Activated T-cell treated with anti-CD3 and anti-CD28 coated beads, Interleukin-2, amount 50 U/mL, for 72 hours (primary cell): ENCODE measurements around the gene KCNK16. TPM values are rescaled to one million over a fixed set of nuclear protein-coding genes. Genes with fewer than 3 reads are reported as not detected.

Experiments
- ATAC-seq, 2 donors: fragments of 150-1000 bp; cut with Tn5 transposase; replicated peaks in 1 of 2; 2 replicates each; pipeline ENCODE4 v1.10.0; 2021; ENCODE audit warnings: moderate library complexity in 2 of 2, mild to moderate bottlenecking in 1 of 2
- DNase-seq, 2 donors: peaks; one replicate each; pipeline ENCODE4 v3.0.0; 2021 to 2022; ENCODE audit warnings: mixed read lengths in 1 of 2
- H3K27ac Mint-ChIP-seq: one replicate; pipeline ENCODE4 v1.8.0; 2022; ENCODE audit warnings: mild to moderate bottlenecking, moderate library complexity, mixed read lengths
- H3K27me3 Mint-ChIP-seq: one replicate; pipeline ENCODE4 v1.8.0; 2022; ENCODE audit warnings: low read depth, mixed read lengths
- H3K36me3 Mint-ChIP-seq, 2 donors: one replicate each; pipeline ENCODE4 v1.8.0; 2022; ENCODE audit warnings: mixed read lengths in 2 of 2, mild to moderate bottlenecking in 1 of 2; ENCODE audit not compliant: insufficient read depth in 2 of 2
- H3K4me1 Mint-ChIP-seq: one replicate; pipeline ENCODE4 v1.8.0; 2022; ENCODE audit warnings: low read depth, mixed read lengths
- H3K4me3 Mint-ChIP-seq, 2 donors: one replicate each; pipeline ENCODE4 v1.8.0; 2022; ENCODE audit warnings: mild to moderate bottlenecking in 2 of 2, mixed read lengths in 2 of 2, moderate library complexity in 2 of 2
- H3K9me3 Mint-ChIP-seq, 2 donors: one replicate each; pipeline ENCODE4 v1.8.0; 2022; ENCODE audit warnings: mixed read lengths in 2 of 2
- total RNA-seq, 2 donors: library from RNA; stranded (reverse); gene quantifications; one replicate each; pipeline ENCODE4 v1.2.3, GENCODE V29; 2022

KCNK16 gene
- total RNA-seq, 2 donors from 2014 or later = not detected

DNA sequence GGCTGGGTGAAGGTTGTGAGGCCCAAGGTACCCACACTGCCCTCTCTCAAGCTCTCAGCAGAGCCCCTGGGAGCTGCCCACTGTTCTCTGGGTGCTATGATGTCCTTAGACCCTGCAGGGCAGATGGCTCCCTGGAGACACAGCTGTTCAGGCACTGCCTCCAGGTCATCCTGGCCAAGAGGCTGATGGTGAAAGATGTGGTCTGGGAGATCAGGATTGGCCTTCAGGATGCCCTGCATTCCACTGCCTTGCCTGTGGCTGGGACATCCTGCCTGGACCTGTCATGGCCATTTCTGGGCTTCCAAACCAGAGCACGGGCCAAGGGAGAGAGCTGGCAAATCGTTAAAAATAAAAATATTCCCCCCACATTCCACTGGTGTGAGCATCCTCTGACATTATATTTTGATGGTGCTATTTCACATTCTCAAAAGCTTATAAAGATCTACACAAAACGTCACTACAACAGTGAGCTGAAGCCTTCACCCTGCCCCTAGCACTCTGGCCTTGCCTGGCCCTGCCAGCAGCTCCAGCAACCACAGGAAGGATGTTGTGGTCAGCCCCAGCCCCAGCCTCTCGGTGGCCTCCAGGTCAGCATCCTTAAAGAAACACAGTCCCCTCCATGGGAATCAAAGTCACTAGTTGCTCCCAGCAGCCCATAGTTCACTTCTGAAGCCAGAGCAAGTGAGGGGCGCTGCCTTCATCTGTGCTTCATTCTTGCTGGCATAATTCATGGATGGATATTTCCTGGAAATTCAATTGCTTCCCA is 13.5 kb upstream of the KCNK16 start:
- H3K4me1 Mint-ChIP-seq = peaks cover 9% of the 10 kb centered on the region
- peaks cover 44% of the 10 kb centered on the region for H3K27me3 Mint-ChIP-seq
- H3K27ac Mint-ChIP-seq = no peak overlapping the region
- no peaks in the 10 kb centered on the region for H3K36me3 Mint-ChIP-seq
- H3K9me3 Mint-ChIP-seq = no peaks in the 10 kb centered on the region
- DNase-seq (peak in 1 of 2 donors; percentile 14), ATAC-seq (peak in 1 of 2 donors; percentile 41)
- no peak overlapping the region for H3K4me3 Mint-ChIP-seq

DNA sequence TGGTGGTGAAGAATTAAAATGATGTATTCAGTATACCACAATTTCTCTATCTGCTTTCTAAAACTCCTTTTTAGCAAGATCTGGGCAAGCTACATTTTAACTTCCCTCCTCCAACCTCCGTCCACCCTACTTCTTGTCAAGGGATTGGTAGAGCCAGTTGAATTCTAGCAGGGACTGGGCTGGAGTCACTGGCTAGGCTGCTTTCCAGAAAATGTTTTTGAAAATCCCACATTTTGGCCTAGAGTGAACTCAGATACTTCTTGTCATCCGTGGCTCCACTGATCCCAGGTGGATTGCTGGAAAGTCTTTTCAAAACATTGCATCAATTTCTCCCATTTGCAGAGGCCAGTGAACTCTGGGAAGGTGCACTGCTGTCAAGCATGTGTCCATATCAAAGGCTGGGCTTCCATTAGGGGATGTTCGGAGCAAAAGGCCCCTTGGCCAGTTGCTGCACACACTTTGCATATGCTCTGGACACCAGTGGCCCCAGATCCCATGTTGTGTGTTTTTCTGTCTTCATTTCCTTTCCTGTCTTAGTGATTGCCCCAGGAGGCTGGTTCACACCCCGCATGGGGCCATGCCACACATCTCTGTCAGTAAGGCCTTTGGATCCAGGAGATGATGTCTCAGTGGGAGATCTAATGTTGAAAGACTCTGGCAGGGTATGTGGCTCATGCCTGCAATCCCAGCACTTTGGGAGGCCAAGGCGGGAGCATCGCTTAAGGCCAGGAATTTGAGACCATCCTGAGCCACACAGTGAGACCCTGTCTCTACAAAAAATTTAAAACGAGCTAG is 11.3 kb upstream of the KCNK16 start:
- no peaks in the 10 kb centered on the region for H3K36me3 Mint-ChIP-seq
- no peak overlapping the region for H3K4me3 Mint-ChIP-seq
- peaks cover 9% of the 10 kb centered on the region for H3K4me1 Mint-ChIP-seq
- H3K9me3 Mint-ChIP-seq = no peaks in the 10 kb centered on the region
- peaks cover 32% of the 10 kb centered on the region for H3K27me3 Mint-ChIP-seq
- ATAC-seq = no peak
- no peak overlapping the region for H3K27ac Mint-ChIP-seq
- DNase-seq = no peak

DNA sequence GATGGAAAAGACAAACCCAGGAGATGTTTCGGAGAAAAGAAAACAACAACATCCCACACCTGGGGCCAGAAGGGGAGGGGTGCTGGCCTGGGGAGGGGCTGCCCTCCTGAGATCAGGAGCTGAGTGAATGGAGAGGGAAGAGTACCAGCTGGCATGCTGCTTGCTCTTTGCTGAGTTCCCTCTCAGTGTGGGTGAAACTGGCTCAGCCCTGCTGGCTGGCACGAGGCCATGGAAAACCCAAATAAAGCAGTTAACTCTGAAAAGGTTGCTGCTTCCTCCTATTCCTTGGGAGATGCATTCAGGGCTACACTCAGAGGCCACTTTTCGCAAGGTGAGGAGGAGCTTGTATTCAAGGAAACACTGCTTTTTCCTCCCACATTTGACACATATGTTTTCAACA is 8.0 kb upstream of the KCNK16 start:
- peaks cover 25% of the 10 kb centered on the region for H3K27me3 Mint-ChIP-seq
- ATAC-seq (no peak), DNase-seq (no peak)
- H3K9me3 Mint-ChIP-seq = no peaks in the 10 kb centered on the region
- H3K36me3 Mint-ChIP-seq = no peaks in the 10 kb centered on the region
- no peak overlapping the region for H3K4me3 Mint-ChIP-seq
- H3K27ac Mint-ChIP-seq = no peak overlapping the region
- H3K4me1 Mint-ChIP-seq = no peaks in the 10 kb centered on the region

DNA sequence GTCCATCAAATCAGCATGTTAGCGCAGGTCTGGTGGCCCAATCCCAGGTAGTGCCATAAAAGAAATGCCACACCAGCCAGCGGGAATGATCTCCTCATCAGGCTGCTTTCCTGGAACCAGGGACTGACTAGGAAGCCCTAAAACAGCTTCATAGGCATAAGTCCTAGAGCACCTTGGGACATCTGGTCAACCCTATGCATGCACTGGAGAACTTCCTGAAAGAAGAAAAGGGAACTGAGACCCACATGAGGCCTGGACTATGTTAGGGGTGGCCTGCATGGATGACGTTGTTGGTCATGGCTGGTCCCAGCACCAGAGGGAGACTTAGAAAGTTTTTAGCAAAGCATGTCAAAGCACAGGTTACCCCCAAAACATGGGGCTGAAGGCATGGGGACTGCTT is 7.6 kb upstream of the KCNK16 start:
- H3K4me1 Mint-ChIP-seq = no peaks in the 10 kb centered on the region
- no peaks in the 10 kb centered on the region for H3K9me3 Mint-ChIP-seq
- no peaks in the 10 kb centered on the region for H3K36me3 Mint-ChIP-seq
- peaks cover 25% of the 10 kb centered on the region for H3K27me3 Mint-ChIP-seq
- H3K27ac Mint-ChIP-seq = no peak overlapping the region
- DNase-seq (no peak), ATAC-seq (no peak)
- H3K4me3 Mint-ChIP-seq = no peak overlapping the region

DNA sequence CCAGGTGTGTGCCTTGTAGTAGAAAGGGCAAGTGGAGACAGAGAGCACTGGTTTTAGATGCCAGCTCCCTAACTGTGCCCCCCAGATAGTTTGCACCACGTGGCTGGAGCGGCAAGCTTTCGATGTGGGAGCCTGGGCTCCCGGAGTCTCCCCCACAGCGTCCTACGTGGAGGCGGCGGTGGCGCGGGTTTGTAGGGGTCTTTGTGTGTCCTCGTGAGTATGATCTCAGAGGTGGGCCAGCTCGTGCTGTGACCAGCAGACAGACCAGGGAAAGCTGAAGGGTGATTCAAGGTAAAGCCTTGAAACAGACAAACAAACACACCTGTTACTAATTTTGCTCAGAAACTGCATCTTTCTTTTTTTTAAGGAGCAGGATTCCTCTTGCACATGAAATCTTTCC is 5.6 kb upstream of the KCNK16 start:
- H3K4me1 Mint-ChIP-seq = no peaks in the 10 kb centered on the region
- peaks cover 21% of the 10 kb centered on the region for H3K27me3 Mint-ChIP-seq
- H3K27ac Mint-ChIP-seq = no peak overlapping the region
- no peaks in the 10 kb centered on the region for H3K36me3 Mint-ChIP-seq
- no peaks in the 10 kb centered on the region for H3K9me3 Mint-ChIP-seq
- ATAC-seq (no peak), DNase-seq (no peak)
- H3K4me3 Mint-ChIP-seq = no peak overlapping the region

DNA sequence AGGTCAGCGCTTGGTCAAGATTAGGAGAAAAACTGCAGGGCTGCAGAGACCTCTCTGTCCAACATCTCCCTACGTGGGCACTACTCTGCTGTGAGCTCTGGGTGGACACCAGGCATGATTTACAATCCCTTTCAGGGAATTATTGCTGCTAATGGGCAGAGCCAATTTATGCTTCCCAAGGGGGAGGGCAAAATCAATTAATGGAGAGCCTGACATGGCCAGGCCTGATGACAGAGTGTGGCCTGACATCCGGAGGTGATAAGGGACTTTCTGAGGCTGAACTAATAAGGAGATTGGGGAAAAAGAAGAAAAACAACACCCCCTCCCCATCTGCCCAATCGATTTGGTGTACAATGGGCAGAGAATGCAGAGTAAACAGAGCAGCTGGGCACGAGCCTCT is 5.0 kb upstream of the KCNK16 start:
- no peaks in the 10 kb centered on the region for H3K4me1 Mint-ChIP-seq
- H3K27ac Mint-ChIP-seq = no peak overlapping the region
- no peaks in the 10 kb centered on the region for H3K9me3 Mint-ChIP-seq

DNA sequence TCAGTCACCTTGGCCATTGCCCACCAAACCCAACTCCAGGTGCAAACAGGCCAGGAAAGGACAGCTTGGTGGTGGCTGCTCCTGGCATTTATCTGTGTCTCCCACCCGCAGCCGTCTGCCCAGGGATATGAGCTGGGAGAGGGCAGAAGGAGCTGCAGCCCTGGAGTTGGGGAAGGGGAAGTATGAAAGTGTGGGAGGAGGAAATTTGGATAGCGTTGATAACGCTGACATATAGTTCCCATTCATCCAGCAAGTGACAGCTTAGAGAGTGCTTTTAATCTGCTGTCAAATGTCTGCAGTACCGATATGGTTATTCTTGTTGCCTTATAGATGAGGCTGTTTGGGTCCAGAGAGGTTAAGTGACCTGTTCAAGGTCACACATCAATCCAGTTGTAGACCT is 741 bp downstream of the KCNK16 start:
- no peak overlapping the region for H3K4me3 Mint-ChIP-seq

More for the DNA sequence above, 5.0 kb upstream of the KCNK16 start:
- no peak for DNase-seq
- Mint-ChIP-seq H3K4me3 (no peak overlapping the region), H3K36me3 (no peaks in the 10 kb centered on the region), H3K27me3 (peaks cover 16% of the 10 kb centered on the region)
- ATAC-seq = no peak

DNA sequence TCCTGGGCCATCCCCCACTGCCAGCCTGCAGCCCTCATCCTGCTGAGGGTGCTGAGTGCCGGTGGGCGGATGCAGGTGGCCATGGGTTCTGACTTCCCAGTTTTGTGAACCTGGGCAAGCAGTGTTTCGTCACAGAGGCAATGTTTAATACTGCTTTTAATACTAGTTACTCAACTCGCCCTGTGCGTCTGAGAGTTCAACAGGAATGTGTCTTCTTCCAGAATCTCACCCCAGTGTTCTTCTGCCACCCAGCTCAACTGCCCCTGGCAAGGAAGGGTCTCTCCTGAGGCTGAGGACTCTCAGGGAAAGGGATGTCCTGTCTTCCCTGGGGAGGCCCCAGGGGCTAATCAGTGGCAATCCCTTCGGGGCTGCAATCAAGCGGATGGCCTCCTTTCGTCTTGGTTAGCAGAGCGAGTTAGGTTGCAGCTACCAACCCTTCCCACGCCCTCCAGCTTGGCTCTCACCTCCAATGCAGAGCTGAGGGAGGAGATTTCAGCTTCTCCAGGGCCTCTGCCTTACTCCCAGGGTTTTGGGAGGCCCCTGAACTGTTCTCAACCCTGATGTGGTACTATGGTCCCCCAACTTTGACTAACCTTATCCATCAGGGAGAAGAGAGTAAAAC is 2.0 kb downstream of the KCNK16 start:
- Mint-ChIP-seq H3K9me3 (no peaks in the 10 kb centered on the region), H3K4me3 (no peak overlapping the region), H3K36me3 (no peaks in the 10 kb centered on the region), H3K27ac (no peak overlapping the region), H3K4me1 (no peaks in the 10 kb centered on the region), H3K27me3 (peaks cover 18% of the 10 kb centered on the region)
- ATAC-seq (no peak), DNase-seq (no peak)

More for the DNA sequence above, 741 bp downstream of the KCNK16 start:
- no peaks in the 10 kb centered on the region for H3K9me3 Mint-ChIP-seq
- no peak overlapping the region for H3K27ac Mint-ChIP-seq
- no peaks in the 10 kb centered on the region for H3K36me3 Mint-ChIP-seq
- ATAC-seq (no peak), DNase-seq (no peak)
- H3K4me1 Mint-ChIP-seq = no peaks in the 10 kb centered on the region
- peaks cover 12% of the 10 kb centered on the region for H3K27me3 Mint-ChIP-seq

DNA sequence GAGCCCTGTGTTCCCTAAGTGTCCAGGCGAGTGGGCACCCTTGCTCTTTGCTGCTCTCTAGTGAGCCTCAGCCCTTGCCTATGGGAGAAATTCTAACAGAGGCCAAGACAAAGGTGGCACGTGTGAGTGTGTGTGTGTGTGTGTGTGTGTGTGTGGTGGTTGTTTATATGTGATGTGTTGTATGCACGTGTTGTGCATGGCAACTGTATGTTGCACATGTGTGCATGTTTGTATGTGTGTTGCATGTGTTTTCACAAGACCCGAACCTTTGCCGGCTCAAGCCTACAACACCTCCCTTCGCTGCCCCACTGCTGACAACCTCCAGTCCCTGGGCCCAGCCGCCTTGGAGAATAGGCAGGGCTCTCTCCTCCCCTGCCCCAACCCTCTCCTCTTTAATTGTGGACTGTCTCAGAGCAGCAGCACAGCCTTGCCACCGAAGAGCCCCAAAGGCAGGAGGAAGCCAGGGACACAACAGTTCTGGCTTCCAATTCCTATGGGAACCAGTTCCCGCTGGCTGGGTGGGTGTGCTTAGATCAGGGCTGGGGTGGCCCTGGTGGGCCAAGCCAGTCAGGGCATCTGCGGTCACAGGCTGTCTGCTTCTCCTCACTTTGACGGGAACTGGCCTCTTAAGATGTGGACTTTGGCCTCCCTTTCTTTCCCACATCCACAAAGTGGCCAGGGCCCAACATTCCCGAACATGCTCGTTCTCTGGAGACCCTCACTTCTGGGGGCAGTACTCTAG is 2.7 kb downstream of the KCNK16 start:
- DNase-seq = no peak
- H3K27me3 Mint-ChIP-seq = peaks cover 23% of the 10 kb centered on the region
- no peak for ATAC-seq
- H3K9me3 Mint-ChIP-seq = no peaks in the 10 kb centered on the region
- H3K4me1 Mint-ChIP-seq = no peaks in the 10 kb centered on the region
- H3K36me3 Mint-ChIP-seq = no peaks in the 10 kb centered on the region
- no peak overlapping the region for H3K4me3 Mint-ChIP-seq
- H3K27ac Mint-ChIP-seq = no peak overlapping the region

DNA sequence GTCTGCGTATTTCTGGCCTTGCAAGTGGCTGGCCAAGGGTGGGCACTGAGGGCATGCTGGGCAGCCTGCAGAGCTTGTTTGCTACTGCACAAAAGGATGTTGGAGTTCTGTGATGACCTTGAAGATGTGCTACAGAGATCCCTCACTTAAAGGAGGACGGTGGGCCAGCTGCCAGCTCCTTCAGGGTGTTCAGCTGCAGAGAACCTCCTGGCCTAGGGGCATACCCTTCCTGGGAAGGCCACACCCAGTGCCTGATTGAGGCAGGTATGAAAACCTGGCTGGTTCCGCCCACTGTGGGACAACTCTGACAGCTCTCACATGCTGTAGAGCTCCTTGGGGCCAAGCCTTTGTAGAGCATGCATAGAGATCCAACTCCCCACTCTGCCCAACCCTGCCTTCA is 5.2 kb downstream of the KCNK16 start:
- Mint-ChIP-seq H3K4me3 (no peak overlapping the region), H3K27ac (no peak overlapping the region), H3K4me1 (no peaks in the 10 kb centered on the region), H3K36me3 (no peaks in the 10 kb centered on the region), H3K27me3 (peaks cover 26% of the 10 kb centered on the region), H3K9me3 (no peaks in the 10 kb centered on the region)
- DNase-seq = no peak
- no peak for ATAC-seq

DNA sequence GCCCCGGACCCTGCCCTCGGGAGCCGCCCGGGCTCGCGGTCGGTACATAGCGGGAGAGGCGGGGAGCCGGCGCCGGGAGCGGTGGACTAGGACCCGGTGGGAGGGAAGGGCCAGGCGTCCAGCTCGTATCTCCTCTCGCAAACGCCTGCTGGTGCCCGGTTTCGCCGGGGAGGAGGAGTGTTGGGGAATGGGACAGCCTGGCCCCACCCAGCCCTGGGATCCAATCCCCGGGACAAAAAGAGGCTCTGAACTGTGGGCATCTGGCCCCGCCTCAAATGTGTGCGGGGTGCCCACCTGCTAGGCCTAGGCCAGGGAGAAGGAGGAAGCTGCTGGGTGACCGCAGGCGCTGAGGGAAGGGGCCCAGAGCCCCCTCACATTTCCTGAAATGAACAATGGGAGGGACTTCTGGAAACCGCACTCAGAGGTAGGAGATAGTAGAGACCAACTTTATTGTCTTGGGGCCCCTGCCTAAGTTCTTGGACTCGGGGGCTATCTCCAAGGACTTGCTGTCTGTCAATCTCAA is 8.2 kb downstream of the KCNK16 start, which contains the start of gene KCNK17:
Gene KCNK17, minus strand, starts transcription at position 147 of the 523 bp plus-strand sequence. Its CDS starts 99 bp downstream, at position 48.
- Mint-ChIP-seq H3K27me3 (peaks cover 41% of the 10 kb centered on the region), H3K4me1 (no peaks in the 10 kb centered on the region), H3K27ac (no peak within 1 kb of the TSS), H3K36me3 (no peaks in the 10 kb centered on the region), H3K9me3 (no peaks in the 10 kb centered on the region), H3K4me3 (peak within 1 kb of the TSS; percentile 12 to 60)
- no peak for DNase-seq
- ATAC-seq = peak in 1 of 2 donors; percentile 42

DNA sequence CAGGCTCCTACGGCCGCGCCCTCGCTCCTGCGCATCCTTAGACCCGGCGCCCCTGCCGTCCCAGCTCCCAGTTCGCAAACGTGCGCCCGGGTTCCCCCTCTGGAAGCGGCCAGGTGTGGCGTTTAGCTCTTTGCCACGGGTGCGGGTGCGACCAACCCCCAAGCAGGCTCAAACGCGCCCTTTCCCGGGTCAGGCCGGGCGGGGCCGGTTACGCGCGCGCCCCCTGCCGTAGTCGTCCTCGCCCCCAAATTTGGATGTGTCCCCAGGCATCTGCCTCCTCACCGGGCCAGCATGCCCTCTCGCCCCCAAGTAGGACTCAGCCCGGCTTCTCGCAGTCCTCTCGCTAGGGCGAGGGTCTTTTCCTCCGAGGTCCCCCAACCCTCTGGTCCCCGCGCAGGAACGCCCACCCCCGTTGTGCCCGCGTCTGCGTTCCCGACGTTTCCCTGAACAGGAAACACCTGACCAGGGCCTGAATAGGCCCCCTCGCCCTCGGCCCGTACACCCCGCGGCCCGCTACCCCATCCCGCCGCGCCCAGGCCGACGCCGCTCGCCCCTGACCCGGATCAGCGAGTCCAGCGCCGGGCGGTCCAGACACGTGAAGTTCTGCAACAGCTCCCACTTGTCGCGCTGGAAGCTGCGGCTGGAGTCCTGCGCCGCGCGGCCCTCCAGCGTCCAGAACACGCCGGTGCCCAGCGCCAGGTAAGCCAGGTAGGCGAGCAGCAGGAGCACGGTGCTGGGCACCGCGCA is 8.8 kb downstream of the KCNK16 start:
- H3K4me3 Mint-ChIP-seq = peak overlapping the region; percentile 12 to 60
- H3K9me3 Mint-ChIP-seq = no peaks in the 10 kb centered on the region
- no peak overlapping the region for H3K27ac Mint-ChIP-seq
- H3K27me3 Mint-ChIP-seq = peaks cover 36% of the 10 kb centered on the region
- H3K4me1 Mint-ChIP-seq = no peaks in the 10 kb centered on the region
- no peaks in the 10 kb centered on the region for H3K36me3 Mint-ChIP-seq
- peak in 1 of 2 donors; percentile 19 for ATAC-seq
- DNase-seq = no peak
